ENCODE results near the gene FSD1.
"Not testable (repeated sequence)": the region's sequence is repeated elsewhere in the genome, so short reads cannot be mapped to it uniquely, and the experiment has no call there.

Gene FSD1

GRCh38 chr19:4267901-4268815 is 36.2 kb upstream of the FSD1 start:
- peaks cover 77% of the 10 kb centered on the region for H3K36me3 ChIP-seq
- H3K4me2 ChIP-seq: no peak overlapping the region
- no peak overlapping the region for H3K9ac ChIP-seq
- no peak for TF ChIP-seq Cebpa-rat (IDR thresholded peaks at IDR 0.05)
- peaks cover 9% of the 10 kb centered on the region for H4K20me1 ChIP-seq
- peaks cover 38% of the 10 kb centered on the region for H3K4me1 ChIP-seq
- H3K4me3 ChIP-seq: no peak overlapping the region
- no peak overlapping the region for H3K27ac ChIP-seq
- no peaks in the 10 kb centered on the region for H3K27me3 ChIP-seq
- H3K9me3 ChIP-seq: no peaks in the 10 kb centered on the region

DNA sequence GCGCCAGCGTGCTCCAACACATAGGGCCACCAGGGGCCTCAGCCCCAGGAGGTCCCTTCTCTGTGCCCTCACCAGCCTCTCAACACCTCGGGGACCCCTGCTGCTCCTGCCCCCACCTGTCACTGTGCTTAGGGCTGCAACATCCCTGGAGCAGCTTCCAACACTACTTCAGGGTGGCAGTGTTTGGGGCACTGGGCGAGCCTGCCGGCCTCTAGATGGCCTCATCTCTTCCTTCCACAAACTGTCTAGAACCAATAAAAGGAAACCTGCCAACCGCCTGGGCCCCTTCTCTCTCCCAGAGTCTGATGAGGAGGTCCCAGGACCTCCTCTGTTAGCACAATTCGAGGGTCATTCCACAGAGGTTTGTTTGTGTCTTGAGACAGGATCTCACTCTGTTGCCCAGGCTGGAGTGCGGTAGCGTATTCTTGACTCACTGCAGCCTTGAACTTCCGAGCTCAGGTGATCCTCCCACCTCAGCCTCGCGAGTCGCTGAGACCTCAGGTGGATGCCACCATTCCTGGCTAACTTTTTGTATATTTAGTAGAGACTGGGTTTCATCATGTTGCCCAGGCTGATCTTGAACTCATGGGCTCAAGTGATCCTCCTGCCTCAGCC is 35.5 kb upstream of the FSD1 start:
- H3K9ac ChIP-seq: no peak overlapping the region
- no peak overlapping the region for H3K4me3 ChIP-seq
- peaks cover 69% of the 10 kb centered on the region for H3K36me3 ChIP-seq
- H3K27me3 ChIP-seq: no peaks in the 10 kb centered on the region
- H3K4me2 ChIP-seq: no peak overlapping the region
- H3K9me3 ChIP-seq: no peaks in the 10 kb centered on the region
- H3K27ac ChIP-seq: no peak overlapping the region
- H3K4me1 ChIP-seq: peaks cover 30% of the 10 kb centered on the region
- peaks cover 9% of the 10 kb centered on the region for H4K20me1 ChIP-seq
- TF ChIP-seq Cebpa-rat (IDR thresholded peaks at IDR 0.05): no peak

DNA sequence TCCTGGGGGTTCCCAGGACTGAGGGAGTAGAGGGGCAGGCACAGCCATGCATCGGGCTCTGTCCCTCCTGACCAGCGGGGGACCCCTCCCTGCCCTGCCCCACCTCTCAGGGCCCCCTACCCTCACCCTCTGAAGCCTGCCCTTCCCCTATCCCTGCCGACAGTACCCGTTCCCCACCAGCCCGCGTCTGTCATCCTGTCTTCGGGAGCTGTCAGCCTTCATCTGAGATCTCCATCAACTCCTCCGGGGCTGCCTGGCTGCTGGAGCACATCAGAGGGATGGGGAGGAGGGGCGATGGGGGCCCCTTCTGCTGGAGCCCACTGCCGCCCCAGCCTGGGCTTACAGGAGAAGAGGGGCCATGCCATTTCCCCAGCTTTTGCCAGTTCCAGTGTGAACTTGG is 31.5 kb upstream of the FSD1 start:
- Histone ChIP-seq H3K9me3 (no peaks in the 10 kb centered on the region), H3K27ac (no peak overlapping the region), H3K4me3 (no peak overlapping the region), H4K20me1 (no peaks in the 10 kb centered on the region), H3K36me3 (peaks cover 42% of the 10 kb centered on the region), H3K27me3 (peaks cover 12% of the 10 kb centered on the region), H3K9ac (no peak overlapping the region), H3K4me1 (peaks cover 10% of the 10 kb centered on the region), H3K4me2 (no peak overlapping the region)
- TF ChIP-seq Cebpa-rat (IDR thresholded peaks at IDR 0.05): no peak

DNA sequence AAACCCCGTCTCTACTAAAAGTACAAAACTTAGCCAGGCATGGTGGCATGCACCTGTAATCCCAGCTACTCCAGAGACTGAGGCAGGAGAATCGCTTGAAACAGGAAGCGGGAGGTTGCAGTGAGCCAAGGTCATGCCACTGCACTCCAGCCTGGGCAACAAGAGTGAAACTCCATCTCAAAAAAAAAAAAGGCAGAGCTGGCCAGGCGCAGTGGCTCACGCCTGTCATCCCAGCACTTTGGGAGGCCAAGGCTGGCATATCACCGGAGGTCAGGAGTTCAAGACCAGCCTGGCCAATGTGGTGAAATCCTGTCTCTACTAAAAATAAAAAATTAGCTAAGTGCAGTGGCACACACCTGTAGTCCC is 30.1 kb upstream of the FSD1 start:
- H3K27me3 ChIP-seq: peaks cover 26% of the 10 kb centered on the region
- not testable (repeated sequence) for H3K4me3 ChIP-seq, H3K9ac ChIP-seq, H3K4me2 ChIP-seq, H3K9me3 ChIP-seq, H4K20me1 ChIP-seq, H3K27ac ChIP-seq
- H3K36me3 ChIP-seq: peaks cover 28% of the 10 kb centered on the region
- H3K4me1 ChIP-seq: peaks cover 21% of the 10 kb centered on the region

DNA sequence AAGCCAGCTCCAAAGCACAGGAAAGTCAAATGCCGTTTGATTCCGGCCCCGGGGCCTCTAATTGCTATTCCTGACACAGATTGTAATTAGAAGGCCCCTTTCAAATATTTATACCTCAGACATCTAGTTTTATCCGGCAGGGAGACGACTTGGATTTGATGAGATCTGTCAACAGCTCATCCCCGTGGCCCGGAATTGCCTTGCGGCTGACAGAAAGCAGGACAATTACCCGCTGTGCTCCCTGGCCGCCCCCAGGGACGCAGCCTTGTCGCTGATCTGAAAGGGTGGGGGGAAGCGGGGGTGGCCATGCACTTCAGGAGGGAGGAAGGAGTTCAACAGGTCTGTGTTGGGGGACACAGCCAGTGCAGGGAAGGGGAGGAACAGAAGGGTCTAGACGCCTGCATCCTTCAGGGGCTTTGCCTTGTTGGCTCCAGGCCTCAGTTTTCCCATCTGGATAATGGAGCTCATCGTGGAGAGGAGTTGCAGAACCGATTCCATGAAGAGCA is 27.2 kb upstream of the FSD1 start:
- H3K27me3 ChIP-seq: peaks cover 55% of the 10 kb centered on the region

GRCh38 chr19:4278010-4278409 is 26.4 kb upstream of the FSD1 start:
- TF ChIP-seq Cebpa-rat (IDR thresholded peaks at IDR 0.05): no peak
- H3K27ac ChIP-seq: no peak overlapping the region
- H3K4me1 ChIP-seq: peaks cover 29% of the 10 kb centered on the region
- H3K9ac ChIP-seq: no peak overlapping the region
- H3K9me3 ChIP-seq: no peaks in the 10 kb centered on the region
- H3K4me3 ChIP-seq: no peak overlapping the region
- H4K20me1 ChIP-seq: peaks cover 9% of the 10 kb centered on the region; the same call in 1 of the 2 replicates
- no peaks in the 10 kb centered on the region for H3K36me3 ChIP-seq
- peak overlapping the region; percentile 87 for H3K4me2 ChIP-seq
- H3K27me3 ChIP-seq: peaks cover 63% of the 10 kb centered on the region

More for the DNA sequence above, 27.2 kb upstream of the FSD1 start:
- H3K9ac ChIP-seq: no peak overlapping the region
- no peak for TF ChIP-seq Cebpa-rat (IDR thresholded peaks at IDR 0.05)
- H4K20me1 ChIP-seq: peaks cover 9% of the 10 kb centered on the region; the same call in 1 of the 2 replicates
- no peak overlapping the region for H3K27ac ChIP-seq
- H3K4me1 ChIP-seq: peaks cover 29% of the 10 kb centered on the region
- H3K9me3 ChIP-seq: no peaks in the 10 kb centered on the region
- H3K36me3 ChIP-seq: no peaks in the 10 kb centered on the region
- no peak overlapping the region for H3K4me2 ChIP-seq
- no peak overlapping the region for H3K4me3 ChIP-seq

GRCh38 chr19:4278419-4279266 is 25.8 kb upstream of the FSD1 start, which contains the start of gene SHD:
SHD (plus strand) TSS chr19:4279266; CDS start chr19:4280064, 798 bp downstream.
- Histone ChIP-seq H3K9me3 (no peaks in the 10 kb centered on the region), H3K4me1 (peaks cover 29% of the 10 kb centered on the region), H3K36me3 (no peaks in the 10 kb centered on the region), H4K20me1 (peaks cover 9% of the 10 kb centered on the region; the same call in 1 of the 2 replicates), H3K27me3 (peaks cover 64% of the 10 kb centered on the region), H3K4me3 (peak within 1 kb of the TSS; percentile 62), H3K9ac (no peak within 1 kb of the TSS), H3K4me2 (peak within 1 kb of the TSS; percentile 87), H3K27ac (no peak within 1 kb of the TSS)
- no peak for TF ChIP-seq Cebpa-rat (IDR thresholded peaks at IDR 0.05)

GRCh38 chr19:4279267-4279529 is 25.2 kb upstream of the FSD1 start:
- Histone ChIP-seq H3K9me3 (no peaks in the 10 kb centered on the region), H3K27me3 (peaks cover 64% of the 10 kb centered on the region), H3K27ac (no peak overlapping the region), H3K4me2 (peak overlapping the region; percentile 87), H3K9ac (no peak overlapping the region), H3K4me3 (peak overlapping the region; percentile 62), H3K36me3 (no peaks in the 10 kb centered on the region), H4K20me1 (peaks cover 9% of the 10 kb centered on the region; the same call in 1 of the 2 replicates), H3K4me1 (peaks cover 29% of the 10 kb centered on the region)
- TF ChIP-seq Cebpa-rat (IDR thresholded peaks at IDR 0.05): no peak

GRCh38 chr19:4279530-4280422 is 24.6 kb upstream of the FSD1 start:
- peaks cover 9% of the 10 kb centered on the region; the same call in 1 of the 2 replicates for H4K20me1 ChIP-seq
- no peaks in the 10 kb centered on the region for H3K9me3 ChIP-seq
- H3K27me3 ChIP-seq: peaks cover 64% of the 10 kb centered on the region
- H3K4me3 ChIP-seq: peak overlapping the region; percentile 62
- H3K27ac ChIP-seq: no peak overlapping the region
- peaks cover 29% of the 10 kb centered on the region for H3K4me1 ChIP-seq
- H3K36me3 ChIP-seq: no peaks in the 10 kb centered on the region
- H3K9ac ChIP-seq: no peak overlapping the region
- H3K4me2 ChIP-seq: peak overlapping the region; percentile 87
- TF ChIP-seq Cebpa-rat (IDR thresholded peaks at IDR 0.05): no peak

Measured in BLaER1 (cell line).